Esophagus muscularis mucosa (tissue), 4 donors: ENCODE results near the gene RASGRF1. TPM values are rescaled to one million over a fixed set of nuclear protein-coding genes. Genes with fewer than 3 reads are reported as not detected.

Experiments
- DNase-seq: peaks from one replicate; pipeline ENCODE4 v3.0.0-alpha.2; 2017; ENCODE audit errors: extremely low spot score
- H3K27ac ChIP-seq, 4 donors: fragments of 200-600 bp; sonication (generic); replicated peaks in 1 of 4; 1 replicate in 3 of 4; 2 replicates in 1 of 4; pipeline ENCODE4 v1.5.1; 2016 to 2019; ENCODE audit warnings: mild to moderate bottlenecking in 1 of 4
- H3K27me3 ChIP-seq, 4 donors: fragments of 200-600 bp; sonication (generic); one replicate each; pipeline versions ENCODE4 v1.5.1 to v1.6.0; 2016 to 2019
- H3K36me3 ChIP-seq, 4 donors: fragments of 200-600 bp; sonication (generic); one replicate each; pipeline ENCODE4 v1.5.1; 2016 to 2019
- H3K4me1 ChIP-seq, 4 donors: fragments of 200-600 bp; sonication (generic); one replicate each; pipeline ENCODE4 v1.5.1; 2016 to 2019
- H3K4me3 ChIP-seq, 4 donors: fragments of 200-600 bp; sonication (generic); 1 replicate in 2 of 4; 2 replicates in 2 of 4; pipeline ENCODE4 v1.5.1; 2016 to 2019; ENCODE audit warnings: mild to moderate bottlenecking in 4 of 4, moderate library complexity in 1 of 4
- H3K9me3 ChIP-seq, 4 donors: fragments of 200-600 bp; sonication (generic); 1 replicate in 3 of 4; 2 replicates in 1 of 4; pipeline ENCODE4 v1.5.1; 2016 to 2019
- CTCF ChIP-seq, 3 experiments: fragments of 200-600 bp in 2 of 3; fragments of 450-650 bp in 1 of 3; sonication (generic) in 2 of 3; IDR thresholded peaks; one replicate each; pipeline ENCODE4 v1.5.1; 2017 to 2019; ENCODE audit warnings: antibody characterized with exemption in 3 of 3, mild to moderate bottlenecking in 2 of 3, moderate library complexity in 1 of 3
- EP300 ChIP-seq: sonication (generic); formaldehyde crosslinking; IDR thresholded peaks from one replicate; pipeline ENCODE4 v1.6.1; 2017; ENCODE audit warnings: antibody characterized with exemption
- POLR2A ChIP-seq: fragments of 450-650 bp; IDR thresholded peaks from one replicate; pipeline ENCODE4 v1.6.1; 2017; ENCODE audit warnings: antibody characterized with exemption, moderate library complexity, mild to moderate bottlenecking, low read depth
- POLR2AphosphoS5 ChIP-seq, 2 donors: sonication (generic); formaldehyde crosslinking; IDR thresholded peaks; one replicate each; pipeline ENCODE4 v1.6.1; 2017; ENCODE audit warnings: antibody characterized with exemption in 2 of 2
- WGBS: methylation state at CpG from one replicate; pipeline ENCODE4 v1.1.5; 2018; 5-methylcytosine and 5-hydroxymethylcytosine counted together
- intact Hi-C: fragments of 100-400 bp; cut with DNase I; formaldehyde crosslinking; loops from one replicate; pipeline ENCODE4 v1.15.1; 2023
- total RNA-seq, 4 donors: library from RNA; depleted of rRNA; stranded (reverse); fragments of >200 nt; gene quantifications; one replicate each; pipeline versions ENCODE4 v1.1.0 to v1.2.1, GENCODE V29; 2016

Gene RASGRF1
- total RNA-seq, 4 donors from 2014 or later = 0.17 to 0.23 TPM; not detected in 2

DNA sequence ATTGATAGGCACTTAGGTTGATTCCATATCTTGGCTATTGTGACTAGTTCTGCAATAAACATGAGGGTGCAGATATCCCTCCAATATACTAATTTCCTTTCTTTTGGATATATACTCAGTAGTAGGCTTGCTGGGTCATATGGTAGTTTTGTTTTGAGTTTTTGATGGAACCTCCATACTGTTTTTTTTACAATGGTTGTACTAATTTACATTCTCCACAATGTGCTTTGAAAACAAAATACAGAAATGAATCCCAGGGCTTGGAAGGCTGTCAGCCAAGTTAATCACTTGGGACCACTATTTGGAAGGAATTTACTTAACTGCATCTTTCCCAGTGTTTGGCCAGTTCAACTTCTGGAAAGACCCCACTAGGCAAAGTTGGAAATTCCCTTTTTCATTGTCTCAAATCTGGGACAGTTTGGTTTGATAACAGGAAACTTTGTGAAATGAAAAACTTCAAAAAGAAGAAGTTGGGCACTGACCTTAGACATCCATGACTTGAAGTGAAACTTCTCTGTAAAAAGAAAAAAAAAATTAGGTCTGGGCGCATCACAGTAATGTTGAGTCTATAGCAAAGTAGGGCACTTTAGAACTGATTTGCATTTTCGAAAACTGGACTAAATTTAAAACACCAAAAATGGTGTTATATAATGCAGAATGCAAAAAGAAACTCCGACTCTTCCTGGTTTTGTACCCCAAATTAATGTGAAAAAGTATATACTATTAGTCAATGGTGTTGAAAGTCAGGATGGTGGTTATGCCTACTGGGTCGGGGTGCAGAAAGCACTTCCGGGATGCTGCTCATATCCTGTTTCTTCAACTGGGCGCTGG, 151.7 kb downstream of the RASGRF1 start:
- no peak overlapping the region for H3K4me3 ChIP-seq
- intact Hi-C loops = no loop called here
- WGBS = 59% methylated on average over 6 of the region's 6 CpGs

DNA sequence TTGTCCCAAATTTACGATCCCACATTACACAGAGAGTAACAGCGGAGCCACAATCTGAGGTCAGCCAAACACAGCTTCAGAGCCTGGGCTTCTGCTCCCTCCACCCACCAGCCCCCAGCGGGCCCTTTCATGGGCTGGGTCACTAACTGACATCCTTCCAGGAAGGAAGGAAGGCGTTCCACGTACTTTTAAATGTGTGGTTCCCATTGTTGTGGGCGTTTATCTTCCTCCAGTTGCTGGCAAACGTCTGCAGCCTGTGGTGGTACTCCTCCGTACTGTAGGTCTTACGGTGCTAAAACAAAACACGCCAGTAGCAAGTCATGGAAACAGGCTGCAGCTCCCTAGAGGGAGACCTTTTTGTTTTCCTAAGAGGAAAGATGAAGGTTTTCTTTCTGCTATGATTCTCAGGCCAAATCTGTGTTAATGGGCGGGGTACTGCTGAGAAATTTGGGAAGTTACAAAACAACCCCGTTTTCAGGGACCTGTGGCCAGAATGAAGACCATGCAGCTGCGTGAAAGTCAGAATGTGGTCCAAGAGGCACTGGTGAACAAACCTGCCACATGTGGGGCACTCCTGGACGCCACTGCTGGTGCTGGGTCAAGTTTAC, 153.3 kb downstream of the RASGRF1 start:
- H3K4me3 ChIP-seq = no peak overlapping the region
- intact Hi-C loops = no loop called here
- peaks cover 30 to 41% (median 34%) of the 10 kb centered on the region in 4 donors for H3K4me1 ChIP-seq
- H3K9me3 ChIP-seq = no peaks in the 10 kb centered on the region
- TF ChIP-seq POLR2AphosphoS5 (IDR thresholded peaks at IDR 0.05) (peak; percentile 46 to 48), CTCF (IDR thresholded peaks at IDR 0.05) (no peak)
- H3K36me3 ChIP-seq = peaks cover 0 to 18% (median 6%) of the 10 kb centered on the region in 4 donors
- DNase-seq = no peak
- WGBS = 64% methylated on average over 11 of the region's 14 CpGs
- H3K27ac ChIP-seq = peak overlapping the region; percentile 36 to 59 (median 44)
- H3K27me3 ChIP-seq = no peaks in the 10 kb centered on the region

More for the DNA sequence above, 151.7 kb downstream of the RASGRF1 start:
- peaks cover 0 to 11% (median 3%) of the 10 kb centered on the region in 4 donors for H3K36me3 ChIP-seq
- H3K4me1 ChIP-seq = peaks cover 21 to 38% (median 33%) of the 10 kb centered on the region in 4 donors
- no peaks in the 10 kb centered on the region for H3K27me3 ChIP-seq
- H3K9me3 ChIP-seq = no peaks in the 10 kb centered on the region
- H3K27ac ChIP-seq = peak overlapping the region in 2 of 4 donors; percentile 58 to 62
- no peak for TF ChIP-seq POLR2AphosphoS5 (IDR thresholded peaks at IDR 0.05)
- no peak for TF ChIP-seq EP300
- no peak for TF ChIP-seq POLR2A
- TF ChIP-seq CTCF (IDR thresholded peaks at IDR 0.05) = no peak
- DNase-seq = no peak

GRCh38 chr15:78934655-78935023, 155.9 kb downstream of the RASGRF1 start:
- Histone ChIP-seq H3K36me3 (peaks cover 0 to 31% (median 11%) of the 10 kb centered on the region in 4 donors), H3K9me3 (no peaks in the 10 kb centered on the region), H3K27ac (peak overlapping the region in 3 of 4 donors; percentile 34 to 59 (median 51)), H3K4me3 (no peak overlapping the region), H3K4me1 (peaks cover 35 to 50% (median 43%) of the 10 kb centered on the region in 4 donors), H3K27me3 (no peaks in the 10 kb centered on the region)
- no peak for TF ChIP-seq POLR2AphosphoS5 (IDR thresholded peaks at IDR 0.05)
- TF ChIP-seq CTCF (IDR thresholded peaks at IDR 0.05) = no peak
- TF ChIP-seq POLR2A = no peak
- TF ChIP-seq EP300 = no peak
- WGBS = 70% methylated on average over 5 of the region's 5 CpGs
- no peak for DNase-seq
- intact Hi-C loops = no loop called here

DNA sequence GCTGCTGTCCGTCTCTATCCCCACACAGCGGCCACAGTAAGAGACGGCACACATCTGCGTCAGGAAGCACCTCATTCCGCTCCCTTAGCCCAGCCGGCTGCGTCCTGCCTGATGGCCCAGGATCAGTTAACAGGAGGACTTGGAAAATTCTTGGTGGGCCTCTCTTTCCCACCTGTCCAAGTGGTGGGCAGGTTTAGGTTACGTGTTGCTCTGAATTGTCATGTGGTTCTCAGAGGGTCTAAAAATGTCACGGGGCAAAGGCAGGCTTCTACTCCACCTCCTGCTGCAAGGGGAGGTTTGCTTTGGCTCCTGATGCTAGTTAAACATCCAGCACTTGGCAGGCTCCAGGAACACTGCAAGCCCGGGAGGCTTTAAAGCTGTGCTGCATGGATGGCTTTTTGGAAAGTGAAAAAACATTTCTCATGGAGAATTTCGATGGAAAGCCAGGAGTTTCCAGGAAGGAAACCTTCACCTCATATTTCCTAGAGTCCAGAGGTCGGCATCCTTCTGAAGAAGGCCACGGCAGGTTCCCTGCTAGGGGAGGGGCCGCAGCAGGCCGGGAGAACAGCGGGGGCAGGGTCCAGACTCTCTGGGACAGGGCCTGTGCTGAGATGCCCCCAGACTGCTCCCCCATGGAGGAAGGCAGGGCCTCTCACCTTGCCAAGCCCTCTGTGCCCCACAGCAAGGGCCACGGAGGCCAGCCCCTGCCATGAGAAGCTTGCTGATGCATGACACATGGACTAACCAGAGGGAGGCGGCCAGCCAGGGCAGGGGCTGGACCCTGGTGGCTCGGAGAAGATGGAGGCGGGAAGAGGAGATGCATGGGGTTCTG, 156.5 kb downstream of the RASGRF1 start:
- Histone ChIP-seq H3K9me3 (no peaks in the 10 kb centered on the region), H3K36me3 (peaks cover 0 to 37% (median 13%) of the 10 kb centered on the region in 4 donors), H3K4me3 (no peak overlapping the region), H3K27ac (peak overlapping the region; percentile 20 to 59 (median 42)), H3K27me3 (no peaks in the 10 kb centered on the region), H3K4me1 (peaks cover 31 to 46% (median 40%) of the 10 kb centered on the region in 4 donors)
- 63% methylated on average over 14 of the region's 20 CpGs for whole genome bisulfite sequencing
- DNase-seq = no peak
- TF ChIP-seq POLR2AphosphoS5 (IDR thresholded peaks at IDR 0.05) (peak in 1 of 2 donors; percentile 22), EP300 (no peak)
- intact Hi-C loops = no loop called here
